WI38 (cell line): ENCODE measurements around the gene LHPP.

ENCODE experiments used
- H3K4me3 ChIP-seq: 2 replicates; pipeline ENCODE4 v1.5.1; 2011; ENCODE audit warnings: low read depth, mild to moderate bottlenecking, control low read depth, low read length
- CTCF ChIP-seq: IDR thresholded peaks from 2 replicates; pipeline ENCODE4 v1.5.1; 2012; ENCODE audit warnings: low read depth, mild to moderate bottlenecking, control low read depth, low read length

Gene LHPP

DNA sequence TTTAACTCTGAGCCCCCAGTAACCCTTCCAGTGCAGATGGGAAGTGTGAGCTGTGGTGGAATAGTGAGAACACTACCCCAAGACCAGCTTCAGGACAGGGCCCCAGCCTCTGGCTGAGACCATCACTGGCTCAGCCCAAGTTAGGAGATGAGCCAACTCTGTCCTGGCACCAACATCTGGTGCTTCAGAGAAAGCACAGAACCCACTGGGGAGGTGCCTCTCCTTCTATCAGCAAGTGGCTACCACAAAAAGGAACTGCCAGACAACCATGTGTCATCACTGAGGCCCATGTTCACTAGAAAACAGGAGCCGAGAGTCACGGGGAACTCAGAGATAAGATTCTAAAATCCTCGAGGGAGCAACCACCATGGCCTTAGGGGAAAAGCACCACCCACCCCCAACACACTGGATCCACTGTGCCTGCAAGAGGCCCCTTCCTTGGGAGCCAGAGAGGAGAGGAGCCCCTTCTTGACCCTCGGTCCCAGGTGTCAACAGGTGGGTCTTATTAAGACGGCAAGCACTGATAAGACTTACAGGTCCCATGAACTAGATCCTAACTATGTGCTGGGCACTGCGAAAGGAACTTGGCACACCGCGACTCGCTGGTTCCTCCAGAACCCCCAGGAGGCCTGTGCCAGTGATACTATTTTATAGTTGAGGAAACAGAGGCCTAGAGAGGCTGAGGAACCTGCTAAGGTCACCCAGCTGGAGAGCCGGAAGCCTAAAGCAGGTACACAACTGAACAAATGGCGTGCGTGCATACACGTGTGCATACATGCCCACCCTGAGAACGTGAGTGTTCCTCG, 179.9 kb downstream of the LHPP start:
- no peak overlapping the region for H3K4me3 ChIP-seq
- TF ChIP-seq CTCF = no peak

DNA sequence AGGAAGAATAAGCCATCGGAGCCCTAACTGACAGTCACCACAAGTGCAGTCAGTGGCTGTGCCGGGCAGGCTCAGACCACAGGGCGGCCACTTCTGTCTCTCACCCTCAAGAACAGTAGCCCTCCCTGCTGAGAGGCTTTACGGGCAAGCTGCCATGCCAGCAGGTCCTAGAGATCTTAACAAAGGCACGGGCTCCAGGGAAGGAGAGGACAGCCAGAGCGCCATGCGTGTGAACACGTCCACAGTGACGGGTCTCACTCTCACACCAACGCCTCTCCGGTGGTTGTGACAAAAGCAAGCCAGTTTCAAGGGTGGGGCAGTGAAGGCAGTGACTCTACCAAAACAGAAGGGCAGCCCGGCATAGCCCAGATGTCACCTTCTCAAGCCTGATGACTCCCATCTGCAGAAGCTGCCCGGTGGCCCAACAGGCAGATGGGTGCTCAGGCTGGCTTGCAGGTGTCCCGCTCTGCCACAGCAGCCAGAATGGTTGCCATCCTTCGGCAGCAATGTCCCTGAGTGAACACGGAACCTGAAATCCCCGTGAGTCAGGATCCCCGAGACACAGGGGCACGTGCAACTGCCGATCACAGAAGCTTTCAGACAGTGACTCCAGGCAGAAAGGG, 180.6 kb downstream of the LHPP start:
- TF ChIP-seq CTCF = no peak
- no peak overlapping the region for H3K4me3 ChIP-seq

GRCh38 chr10:124643330-124644009, 181.8 kb downstream of the LHPP start:
- no peak for TF ChIP-seq CTCF
- H3K4me3 ChIP-seq = no peak overlapping the region

DNA sequence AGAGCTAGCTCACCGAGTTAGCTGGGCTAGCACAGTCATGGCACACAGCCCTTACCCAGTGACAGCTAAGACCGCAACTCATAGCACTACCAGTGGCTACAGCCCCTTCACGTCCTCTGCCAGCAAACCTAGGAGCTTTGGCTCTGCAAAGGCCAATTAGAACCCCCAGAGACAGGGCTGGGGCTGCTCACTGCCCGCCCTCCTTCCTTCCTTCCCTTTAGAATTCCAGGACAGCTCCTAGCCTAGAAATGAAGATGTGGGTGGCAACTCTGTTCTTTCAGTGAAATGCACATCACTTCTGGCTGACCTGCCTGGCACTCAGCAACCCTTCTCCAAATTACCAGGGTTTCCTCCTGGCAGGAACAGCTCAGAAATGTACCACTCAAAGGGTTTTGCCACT, 182.6 kb downstream of the LHPP start:
- no peak for TF ChIP-seq CTCF
- no peak overlapping the region for H3K4me3 ChIP-seq

- TF ChIP-seq CTCF = no peak
- no peak overlapping the region for H3K4me3 ChIP-seq
These were observed 183.3 kb downstream of the LHPP start for GRCh38 chr10:124644771-124645415.

DNA sequence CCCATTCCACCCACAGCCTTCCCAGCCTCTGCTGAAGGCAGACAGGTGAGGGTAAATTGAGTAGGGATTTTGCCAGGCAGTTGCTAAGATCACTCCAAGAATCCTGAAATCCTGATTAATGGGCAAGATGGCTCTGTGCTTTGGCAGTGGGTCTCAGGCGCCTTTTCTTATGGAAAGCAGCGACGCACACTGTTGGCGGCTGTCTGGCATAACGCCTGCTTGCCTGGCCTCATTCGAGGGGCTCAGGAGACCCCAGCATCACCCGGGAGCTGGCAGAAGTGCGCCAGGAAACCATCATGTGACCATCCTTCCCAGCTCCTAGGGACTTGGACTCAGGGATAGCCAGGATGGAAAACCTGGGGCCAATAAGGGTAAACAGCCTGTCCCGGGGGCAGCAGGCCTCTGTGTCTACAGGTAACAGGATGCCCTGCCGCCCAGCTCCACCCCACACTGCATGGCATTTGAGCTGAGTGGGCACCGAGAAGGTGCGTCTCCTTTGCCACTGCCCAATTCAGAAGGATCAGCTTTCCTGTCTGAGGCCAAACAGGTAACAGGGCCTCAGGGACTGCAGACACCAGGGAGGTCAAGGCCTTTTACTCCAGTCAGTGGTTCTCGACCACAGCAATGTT, 184.0 kb downstream of the LHPP start:
- TF ChIP-seq CTCF = no peak
- H3K4me3 ChIP-seq = no peak overlapping the region
